ENCODE measurements around the gene BMF.

DNA sequence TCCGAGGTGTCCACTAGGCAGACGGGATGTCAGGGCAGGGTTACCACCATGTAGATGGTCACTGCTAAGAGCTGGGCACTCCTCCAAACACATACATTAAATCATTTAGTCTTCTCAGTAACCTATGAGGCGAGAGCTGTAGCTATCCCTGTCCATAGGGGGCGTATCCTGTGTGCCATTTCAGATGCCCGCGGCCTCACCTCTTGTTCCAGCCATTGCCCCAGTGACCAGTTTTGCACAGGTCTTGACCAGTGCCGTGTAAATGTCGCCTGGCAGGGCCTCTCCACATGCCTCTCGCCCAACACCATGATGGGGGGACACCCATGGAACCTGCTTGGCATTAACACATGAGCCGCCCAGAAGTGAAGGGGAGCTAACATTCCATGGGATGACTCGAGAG is 48.9 kb downstream of the BMF start:
- TF ChIP-seq EZH2 (IDR thresholded peaks at IDR 0.05; ENCODE audit: insufficient read depth, poor library complexity, severe bottlenecking) (no peak), EZH2phosphoT487 (IDR thresholded peaks at IDR 0.05; ENCODE audit: insufficient read depth, low read depth) (no peak)
